Smooth muscle cell (in vitro differentiated cells): Measurements from ENCODE around the gene THADA. TPM values are rescaled to one million over a fixed set of nuclear protein-coding genes. Genes with fewer than 3 reads are reported as not detected.

Experiments
- DNase-seq: peaks from one replicate; lab custom pipeline; 2025; ENCODE audit not compliant: unreplicated experiment; lab: John Stamatoyannopoulos, UW
- H2AFZ ChIP-seq: fragments of 200-600 bp; sonication (generic); 2 replicates; pipeline ENCODE4 v1.6.0; 2016; ENCODE audit warnings: antibody characterized with exemption, low read depth, mild to moderate bottlenecking
- H3F3A ChIP-seq: fragments of 200-600 bp; sonication (generic); 2 replicates; pipeline ENCODE4 v1.6.0; 2017; ENCODE audit warnings: antibody characterized with exemption, low read depth
- H3K27ac ChIP-seq: fragments of 200-600 bp; sonication (generic); 2 replicates; pipeline ENCODE4 v1.5.1; 2016; ENCODE audit warnings: low read depth, mild to moderate bottlenecking
- H3K27me3 ChIP-seq: fragments of 200-600 bp; sonication (generic); 2 replicates; pipeline ENCODE4 v1.6.1; 2016; ENCODE audit warnings: low read depth, mild to moderate bottlenecking
- H3K36me3 ChIP-seq: fragments of 200-600 bp; sonication (generic); 2 replicates; pipeline ENCODE4 v1.5.1; 2016; ENCODE audit warnings: low read depth
- H3K4me1 ChIP-seq: fragments of 200-600 bp; sonication (generic); 2 replicates; pipeline ENCODE4 v1.5.1; 2016; ENCODE audit warnings: low read depth
- H3K4me2 ChIP-seq: fragments of 200-600 bp; sonication (generic); 2 replicates; pipeline ENCODE4 v1.6.0; 2016; ENCODE audit warnings: mild to moderate bottlenecking
- H3K4me3 ChIP-seq: fragments of 200-600 bp; sonication (generic); 2 replicates; pipeline ENCODE4 v1.5.1; 2016; ENCODE audit warnings: mild to moderate bottlenecking
- H3K79me2 ChIP-seq: fragments of 200-600 bp; sonication (generic); 2 replicates; pipeline ENCODE4 v1.6.0; 2016; ENCODE audit warnings: low read depth, mild to moderate bottlenecking
- H3K9ac ChIP-seq: fragments of 200-600 bp; sonication (generic); 2 replicates; pipeline ENCODE4 v1.6.0; 2016; ENCODE audit warnings: low read depth
- H3K9me3 ChIP-seq: fragments of 200-600 bp; sonication (generic); replicated peaks from 2 replicates; pipeline ENCODE4 v1.5.1; 2016; ENCODE audit warnings: low read depth
- H4K20me1 ChIP-seq: fragments of 200-600 bp; sonication (generic); 2 replicates; pipeline ENCODE4 v1.6.0; 2016; ENCODE audit warnings: low read depth
- CTCF ChIP-seq: fragments of 200-600 bp; sonication (generic); IDR thresholded peaks from 2 replicates; pipeline ENCODE4 v1.5.1; 2017; ENCODE audit warnings: borderline replicate concordance, mild to moderate bottlenecking, antibody characterized with exemption; ENCODE audit not compliant: insufficient read depth, poor library complexity, severe bottlenecking
- WGBS: methylation state at CpG from one replicate; pipeline ENCODE4 v1.1.7; 2016; ENCODE audit warnings: low lambda C conversion rate; 5-methylcytosine and 5-hydroxymethylcytosine counted together
- polyA plus RNA-seq: library from polyadenylated mRNA; unstranded; fragments of >200 nt; fragmentation: Nextera tagmentation; extraction: Ambion mirVana; gene quantifications from 2 replicates; pipeline ENCODE4 v1.2.1, GENCODE V29; 2016
- total RNA-seq: library from RNA; depleted of rRNA; stranded (reverse); fragments of >200 nt; gene quantifications from 2 replicates; pipeline ENCODE4 v1.2.3, GENCODE V29; 2014

Gene THADA
- total and polyA plus RNA-seq, 2 experiments from 2014 or later, result 11.3 to 20.9 TPM

GRCh38 chr2:43193652-43194120 is 402.2 kb downstream of the THADA start:
- Histone ChIP-seq H3K4me1 (no peaks in the 10 kb centered on the region), H4K20me1 (no peaks in the 10 kb centered on the region), H3K9me3 (no peaks in the 10 kb centered on the region), H3K79me2 (no peaks in the 10 kb centered on the region), H3K27ac (no peak overlapping the region), H3K9ac (no peak overlapping the region), H3K36me3 (no peaks in the 10 kb centered on the region), H3F3A (no peaks in the 10 kb centered on the region), H3K4me3 (no peak overlapping the region), H2AFZ (no peak overlapping the region), H3K27me3 (no peaks in the 10 kb centered on the region), H3K4me2 (no peak overlapping the region)
- WGBS, result 94% methylated on average over 4 of the region's 4 CpGs
- DNase-seq, result no peak
- TF ChIP-seq CTCF, result no peak

- no peak overlapping the region for H2AFZ ChIP-seq
- TF ChIP-seq CTCF, result no peak
- 84% methylated on average over 12 of the region's 12 CpGs for WGBS
Measured at GRCh38 chr2:43192744-43193651, 402.8 kb downstream of the THADA start.

GRCh38 chr2:43191947-43192516 is 403.8 kb downstream of the THADA start:
- no peak for DNase-seq
- H3K27ac ChIP-seq, result no peak overlapping the region
- no peaks in the 10 kb centered on the region for H3K9me3 ChIP-seq
- H2AFZ ChIP-seq, result no peak overlapping the region
- no peaks in the 10 kb centered on the region for H3K79me2 ChIP-seq
- H3K36me3 ChIP-seq, result no peaks in the 10 kb centered on the region
- H4K20me1 ChIP-seq, result no peaks in the 10 kb centered on the region
- no peaks in the 10 kb centered on the region for H3K27me3 ChIP-seq
- 88% methylated on average over 3 of the region's 3 CpGs for WGBS
- no peak overlapping the region for H3K4me2 ChIP-seq
- peaks cover 2% of the 10 kb centered on the region for H3K4me1 ChIP-seq
- no peak overlapping the region for H3K9ac ChIP-seq
- TF ChIP-seq CTCF, result no peak
- H3F3A ChIP-seq, result no peaks in the 10 kb centered on the region
- H3K4me3 ChIP-seq, result no peak overlapping the region

More at GRCh38 chr2:43192744-43193651, 402.8 kb downstream of the THADA start:
- no peaks in the 10 kb centered on the region for H4K20me1 ChIP-seq
- no peaks in the 10 kb centered on the region for H3K27me3 ChIP-seq
- no peaks in the 10 kb centered on the region for H3K79me2 ChIP-seq
- H3K4me1 ChIP-seq, result no peaks in the 10 kb centered on the region
- H3K9ac ChIP-seq, result no peak overlapping the region
- H3F3A ChIP-seq, result no peaks in the 10 kb centered on the region
- H3K4me2 ChIP-seq, result no peak overlapping the region
- H3K27ac ChIP-seq, result no peak overlapping the region
- H3K36me3 ChIP-seq, result no peaks in the 10 kb centered on the region
- H3K9me3 ChIP-seq, result no peaks in the 10 kb centered on the region
- H3K4me3 ChIP-seq, result no peak overlapping the region
- no peak for DNase-seq
